ENCODE measurements around the gene POLD2. TPM values are rescaled to one million over a fixed set of nuclear protein-coding genes. Genes with fewer than 3 reads are reported as not detected.

The POLD2 gene
- total RNA-seq, 5 donors from 2014 or later (not counting 1 experiment from before 2014, with no cell fraction given) = 53.4 to 85.1 (median 72.6) TPM

DNA sequence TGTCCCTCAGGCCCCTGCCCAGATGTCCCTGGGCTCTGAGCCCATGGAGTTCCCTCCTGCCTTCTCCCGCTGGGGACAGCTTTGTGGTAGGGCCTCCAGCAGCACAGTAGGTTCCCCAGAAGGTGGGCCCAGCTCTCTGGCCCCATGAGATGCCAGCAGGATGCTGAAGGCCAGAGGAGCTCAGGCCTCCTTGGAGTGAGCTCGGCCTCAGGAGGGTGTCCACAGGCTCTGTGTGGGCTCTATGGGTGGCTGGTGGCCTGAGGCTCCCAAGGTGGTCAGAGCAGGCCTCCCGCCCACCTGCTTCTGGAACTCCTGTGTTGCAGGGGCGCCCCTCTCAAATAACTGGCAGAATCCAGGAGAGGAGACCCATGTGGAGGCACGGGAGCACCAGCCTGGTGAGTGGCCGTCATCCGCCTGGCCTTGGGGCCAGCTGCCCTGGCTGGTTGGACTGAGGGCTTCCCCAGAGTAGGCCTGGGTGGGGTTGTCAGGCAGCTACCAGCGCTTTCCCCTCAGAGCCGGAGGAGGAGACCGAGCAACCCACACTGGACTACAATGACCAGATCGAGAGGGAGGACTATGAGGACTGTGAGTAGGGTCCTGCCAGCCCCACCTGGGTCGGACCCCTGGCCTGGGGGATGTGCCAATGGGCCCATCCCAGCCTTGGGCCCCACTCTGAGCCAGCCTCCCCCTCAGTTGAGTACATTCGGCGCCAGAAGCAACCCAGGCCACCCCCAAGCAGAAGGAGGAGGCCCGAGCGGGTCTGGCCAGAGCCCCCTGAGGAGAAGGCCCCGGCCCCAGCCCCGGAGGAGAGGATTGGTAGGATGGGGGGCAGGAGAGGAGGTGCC is 16.0 kb downstream of the POLD2 start:
- no peaks in the 10 kb centered on the region for H3K9me3 ChIP-seq
- peaks cover 2 to 17% of the 10 kb centered on the region in 2 donors for H3K36me3 ChIP-seq (ENCODE audit: control insufficient read depth in 2 of 2, extremely low read depth in 1 of 2, insufficient read depth in 1 of 2, low read length in 1 of 2)
- H3K27me3 ChIP-seq (replicated peaks in 1 of 2; ENCODE audit: control insufficient read depth in 2 of 2, extremely low read depth in 1 of 2, insufficient read depth in 2 of 2, low read length in 1 of 2) = peaks cover 0 to 52% of the 10 kb centered on the region in 2 experiments
- WGBS (ENCODE audit: insufficient coverage) = 75% methylated on average over 6 of the region's 18 CpGs
- Mint-ChIP-seq H3K4me3 (no peak overlapping the region), H3K36me3 (no peaks in the 10 kb centered on the region), H3K27ac (no peak overlapping the region), H3K9me3 (no peaks in the 10 kb centered on the region), H3K4me1 (peaks cover 14 to 22% (median 18%) of the 10 kb centered on the region in 3 donors), H3K27me3 (peaks cover 0 to 27% of the 10 kb centered on the region in 2 donors)
- H3K4me3 ChIP-seq (ENCODE audit: control insufficient read depth in 1 of 2, extremely low read depth in 1 of 2, low read length in 1 of 2) = no peak overlapping the region
- ChIA-PET CTCF (no interaction called here), POLR2A (interaction anchor here in 1 of 2 donors (0.6 kb wide), 1 partner anchor 32 kb away, joined by 4 read pairs; no protein-coding TSS in a partner anchor)
- ATAC-seq (replicated peaks in 1 of 4) = no peak
- H3K4me1 ChIP-seq (ENCODE audit: control insufficient read depth in 1 of 2, extremely low read depth in 1 of 2, insufficient read depth in 2 of 2, low read length in 2 of 2) = peaks cover 5 to 22% of the 10 kb centered on the region in 2 experiments
- DNase-seq = no peak
- no peak overlapping the region for H3K27ac ChIP-seq (ENCODE audit: low read length)

DNA sequence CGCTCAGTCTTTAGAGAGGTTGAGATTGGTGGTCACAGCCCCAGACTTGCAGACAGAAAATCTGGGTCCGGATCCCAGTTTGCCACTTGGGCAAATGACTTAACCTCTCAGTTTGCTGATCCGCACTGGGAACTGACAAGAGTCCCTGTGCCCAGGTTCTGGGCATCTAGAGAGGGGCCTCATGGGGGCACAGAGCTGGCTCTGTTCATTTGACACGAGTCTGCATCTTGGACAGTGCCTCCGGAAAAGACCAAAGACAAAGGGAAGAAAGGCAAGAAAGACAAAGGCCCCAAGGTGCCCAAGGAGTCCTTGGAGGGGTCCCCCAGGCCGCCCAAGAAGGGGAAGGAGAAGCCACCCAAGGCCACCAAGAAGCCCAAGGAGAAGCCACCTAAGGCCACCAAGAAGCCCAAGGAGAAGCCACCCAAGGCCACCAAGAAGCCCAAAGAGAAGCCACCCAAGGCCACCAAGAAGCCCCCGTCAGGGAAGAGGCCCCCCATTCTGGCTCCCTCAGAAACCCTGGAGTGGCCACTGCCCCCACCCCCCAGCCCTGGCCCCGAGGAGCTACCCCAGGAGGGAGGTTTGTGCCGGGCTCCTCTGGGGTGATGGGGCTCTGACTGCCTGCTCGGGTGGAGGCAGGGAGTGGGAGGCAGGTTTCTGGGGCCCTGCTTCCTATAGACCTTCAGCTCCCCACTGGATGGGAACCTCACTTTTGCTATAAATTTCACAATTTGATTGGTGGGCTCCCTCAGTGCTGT is 16.9 kb downstream of the POLD2 start:
- ChIA-PET CTCF (interaction anchor here in 1 of 2 donors (0.6 kb wide), 1 partner anchor 16 kb away, joined by 3 read pairs; no protein-coding TSS in a partner anchor), POLR2A (interaction anchor here in 1 of 2 donors (0.6 kb wide), 1 partner anchor 31 kb away, joined by 4 read pairs; no protein-coding TSS in a partner anchor)
- ATAC-seq (replicated peaks in 1 of 4) (no peak), DNase-seq (no peak)
- Mint-ChIP-seq H3K27me3 (peaks cover 0 to 30% of the 10 kb centered on the region in 2 donors), H3K4me1 (peaks cover 14 to 22% (median 18%) of the 10 kb centered on the region in 3 donors), H3K36me3 (no peaks in the 10 kb centered on the region), H3K9me3 (no peaks in the 10 kb centered on the region), H3K27ac (peak overlapping the region; percentile 74 to 84), H3K4me3 (peak overlapping the region in 1 of 3 donors; percentile 79)
- Histone ChIP-seq H3K4me1 (ENCODE audit: control insufficient read depth in 1 of 2, extremely low read depth in 1 of 2, insufficient read depth in 2 of 2, low read length in 2 of 2) (peaks cover 5 to 22% of the 10 kb centered on the region in 2 experiments), H3K27ac (ENCODE audit: low read length) (no peak overlapping the region), H3K36me3 (ENCODE audit: control insufficient read depth in 2 of 2, extremely low read depth in 1 of 2, insufficient read depth in 1 of 2, low read length in 1 of 2) (peaks cover 2 to 13% of the 10 kb centered on the region in 2 donors), H3K27me3 (replicated peaks in 1 of 2; ENCODE audit: control insufficient read depth in 2 of 2, extremely low read depth in 1 of 2, insufficient read depth in 2 of 2, low read length in 1 of 2) (peaks cover 0 to 54% of the 10 kb centered on the region in 2 experiments), H3K4me3 (ENCODE audit: control insufficient read depth in 1 of 2, extremely low read depth in 1 of 2, low read length in 1 of 2) (no peak overlapping the region), H3K9me3 (no peaks in the 10 kb centered on the region)
- WGBS (ENCODE audit: insufficient coverage) = 64% methylated on average over 5 of the region's 10 CpGs

DNA sequence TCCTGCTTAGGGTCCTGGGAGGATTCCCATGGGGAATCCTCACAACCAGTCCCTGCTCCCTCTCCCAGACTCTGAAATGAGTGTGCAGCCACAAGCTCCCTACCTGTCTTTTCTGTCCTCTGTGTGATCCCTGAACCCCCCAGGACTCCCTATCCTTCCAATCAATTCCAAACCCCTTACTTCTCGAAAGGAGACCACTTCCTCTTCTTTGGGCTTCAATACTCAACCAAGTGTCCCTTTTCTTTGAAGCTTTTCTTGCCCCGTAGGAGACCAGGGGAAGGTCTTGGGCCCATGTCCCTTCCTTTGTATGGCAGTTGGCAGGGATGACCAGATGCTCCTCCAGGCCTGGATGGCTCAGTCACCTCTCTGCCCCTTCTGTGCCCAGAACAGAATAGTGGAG is 17.5 kb downstream of the POLD2 start:
- Mint-ChIP-seq H3K4me3 (peak overlapping the region; percentile 71 to 79 (median 77)), H3K4me1 (peaks cover 14 to 22% (median 18%) of the 10 kb centered on the region in 3 donors), H3K9me3 (no peaks in the 10 kb centered on the region), H3K27me3 (peaks cover 0 to 30% of the 10 kb centered on the region in 2 donors), H3K27ac (peak overlapping the region; percentile 74 to 84), H3K36me3 (no peaks in the 10 kb centered on the region)
- Histone ChIP-seq H3K36me3 (ENCODE audit: control insufficient read depth in 2 of 2, extremely low read depth in 1 of 2, insufficient read depth in 1 of 2, low read length in 1 of 2) (peaks cover 2 to 8% of the 10 kb centered on the region in 2 donors), H3K4me3 (ENCODE audit: control insufficient read depth in 1 of 2, extremely low read depth in 1 of 2, low read length in 1 of 2) (no peak overlapping the region), H3K27ac (ENCODE audit: low read length) (no peak overlapping the region), H3K4me1 (ENCODE audit: control insufficient read depth in 1 of 2, extremely low read depth in 1 of 2, insufficient read depth in 2 of 2, low read length in 2 of 2) (peaks cover 5 to 22% of the 10 kb centered on the region in 2 experiments), H3K27me3 (replicated peaks in 1 of 2; ENCODE audit: control insufficient read depth in 2 of 2, extremely low read depth in 1 of 2, insufficient read depth in 2 of 2, low read length in 1 of 2) (peaks cover 0 to 59% of the 10 kb centered on the region in 2 experiments), H3K9me3 (no peaks in the 10 kb centered on the region)
- WGBS (ENCODE audit: insufficient coverage) = 67% methylated on average over 1 of the region's 2 CpGs
- ATAC-seq (replicated peaks in 1 of 4) (no peak), DNase-seq (no peak)
- CTCF ChIA-PET = interaction anchor here in 1 of 2 donors (0.6 kb wide), 1 partner anchor 17 kb away, joined by 3 read pairs; no protein-coding TSS in a partner anchor
- POLR2A ChIA-PET = no interaction called here

DNA sequence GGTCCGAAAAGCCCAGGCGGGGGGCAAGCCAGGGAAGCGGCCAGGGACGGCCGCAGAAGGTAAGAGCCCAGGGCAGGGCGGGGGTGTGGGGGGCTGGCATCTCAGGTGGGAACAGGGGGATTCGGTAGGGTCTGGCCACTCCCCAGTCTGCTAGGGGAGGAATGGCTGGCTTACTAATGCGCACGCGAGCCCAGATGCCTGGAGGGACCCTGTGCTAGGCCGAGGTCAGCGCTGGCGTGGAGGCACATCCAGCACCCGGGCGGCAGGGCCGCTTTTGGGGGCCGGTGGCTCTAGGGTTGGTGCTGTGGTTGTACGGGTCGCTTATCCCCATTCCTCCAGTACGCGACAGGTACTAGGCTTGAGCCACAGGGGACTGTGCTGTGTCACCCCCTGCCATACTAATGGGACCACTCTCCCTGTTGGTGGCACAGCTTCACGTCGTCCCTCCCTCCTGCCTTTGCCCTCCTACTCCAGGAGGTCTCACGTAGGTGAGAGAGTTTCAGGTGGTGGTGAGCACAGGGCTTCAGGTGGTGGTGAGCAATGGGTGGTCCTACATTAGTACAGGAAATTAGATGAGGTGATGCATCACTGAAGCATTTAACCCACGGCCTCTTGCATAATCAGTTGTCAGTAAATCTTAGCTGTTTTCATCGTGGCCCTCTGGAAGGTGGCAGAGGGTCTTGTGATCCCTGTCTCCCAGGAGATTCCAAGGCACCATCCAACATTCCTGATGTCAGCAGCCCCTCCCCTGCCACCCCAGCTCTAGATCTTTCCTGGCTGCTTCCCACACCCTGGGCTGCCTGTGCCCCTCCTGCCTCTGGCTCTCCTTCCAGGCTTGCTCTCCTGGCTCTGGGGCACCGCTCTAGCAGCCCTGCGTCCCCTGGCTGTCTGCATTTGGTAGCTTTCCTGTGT is 18.2 kb downstream of the POLD2 start:
- Mint-ChIP-seq H3K9me3 (no peaks in the 10 kb centered on the region), H3K36me3 (no peaks in the 10 kb centered on the region), H3K4me3 (peak overlapping the region; percentile 71 to 79 (median 77)), H3K27ac (peak overlapping the region; percentile 74 to 84), H3K4me1 (peaks cover 14 to 22% (median 18%) of the 10 kb centered on the region in 3 donors), H3K27me3 (peaks cover 0 to 30% of the 10 kb centered on the region in 2 donors)
- peaks cover 0 to 59% of the 10 kb centered on the region in 2 experiments for H3K27me3 ChIP-seq (replicated peaks in 1 of 2; ENCODE audit: control insufficient read depth in 2 of 2, extremely low read depth in 1 of 2, insufficient read depth in 2 of 2, low read length in 1 of 2)
- peaks cover 2 to 8% of the 10 kb centered on the region in 2 donors for H3K36me3 ChIP-seq (ENCODE audit: control insufficient read depth in 2 of 2, extremely low read depth in 1 of 2, insufficient read depth in 1 of 2, low read length in 1 of 2)
- H3K27ac ChIP-seq (ENCODE audit: low read length) = no peak overlapping the region
- CTCF ChIA-PET = interaction anchor here in 1 of 2 donors (0.6 to 0.7 kb wide), 4 partner anchors 20 to 1295 kb away, joined by 3 to 4 read pairs (median 4); no protein-coding TSS in a partner anchor
- POLR2A ChIA-PET = no interaction called here
- ATAC-seq (replicated peaks in 1 of 4) (peak; percentile 18 to 39 (median 20)), DNase-seq (peak in 1 of 35 experiments; percentile 12)
- peak overlapping the region; percentile 45 to 57 for H3K4me3 ChIP-seq (ENCODE audit: control insufficient read depth in 1 of 2, extremely low read depth in 1 of 2, low read length in 1 of 2)
- H3K4me1 ChIP-seq (ENCODE audit: control insufficient read depth in 1 of 2, extremely low read depth in 1 of 2, insufficient read depth in 2 of 2, low read length in 2 of 2) = peaks cover 5 to 22% of the 10 kb centered on the region in 2 experiments
- WGBS (ENCODE audit: insufficient coverage) = 37% methylated on average over 8 of the region's 28 CpGs
- H3K9me3 ChIP-seq = no peaks in the 10 kb centered on the region

DNA sequence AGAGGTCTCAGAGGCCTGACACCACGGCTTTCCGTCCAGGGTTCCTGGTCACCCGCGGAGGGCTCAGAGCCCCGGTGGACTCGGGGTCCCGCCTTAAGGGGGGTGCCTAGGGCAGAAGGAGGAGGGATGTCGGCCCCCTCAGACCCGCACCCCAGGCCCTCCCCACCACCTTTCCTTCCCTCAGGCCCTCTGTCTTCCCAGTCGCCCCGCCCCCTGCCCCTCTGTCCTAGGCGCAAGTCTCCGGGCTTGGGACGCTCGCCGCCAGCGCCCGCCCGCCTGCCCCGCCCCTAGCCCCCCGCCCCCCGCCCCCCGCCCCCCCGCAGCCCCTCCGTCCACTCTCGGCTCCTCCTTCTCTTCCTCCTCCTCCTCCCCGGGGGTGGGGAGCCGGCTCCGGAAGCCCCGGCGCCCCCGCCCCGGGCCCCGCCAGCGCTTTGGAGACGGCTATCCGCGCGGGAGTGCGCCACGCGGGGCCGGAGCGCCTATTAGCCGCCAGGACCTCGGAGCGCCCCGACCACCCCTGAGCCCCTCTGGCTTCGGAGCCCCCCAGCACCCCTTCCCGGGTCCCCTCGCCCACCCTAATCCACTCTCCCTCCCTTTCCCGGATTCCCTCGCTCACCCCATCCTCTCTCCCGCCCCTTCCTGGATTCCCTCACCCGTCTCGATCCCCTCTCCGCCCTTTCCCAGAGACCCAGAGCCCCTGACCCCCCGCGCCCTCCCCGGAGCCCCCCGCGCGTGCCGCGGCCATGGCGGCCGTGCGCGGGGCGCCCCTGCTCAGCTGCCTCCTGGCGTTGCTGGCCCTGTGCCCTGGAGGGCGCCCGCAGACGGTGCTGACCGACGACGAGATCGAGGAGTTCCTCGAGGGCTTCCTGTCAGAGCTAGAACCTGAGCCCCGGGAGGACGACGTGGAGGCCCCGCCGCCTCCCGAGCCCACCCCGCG is 19.2 kb downstream of the POLD2 start, which contains the start of gene AEBP1:
TSS of gene AEBP1 (plus strand) at position 423 of the 937 bp plus-strand sequence. CDS start at position 744, 321 bp downstream.
- Mint-ChIP-seq H3K36me3 (no peaks in the 10 kb centered on the region), H3K27me3 (peaks cover 0 to 30% of the 10 kb centered on the region in 2 donors), H3K27ac (peak within 1 kb of the TSS; percentile 36 to 74), H3K4me1 (peaks cover 14 to 22% (median 18%) of the 10 kb centered on the region in 3 donors), H3K4me3 (peak within 1 kb of the TSS; percentile 71 to 79 (median 77)), H3K9me3 (no peaks in the 10 kb centered on the region)
- H3K9me3 ChIP-seq = no peaks in the 10 kb centered on the region
- H3K4me1 ChIP-seq (ENCODE audit: control insufficient read depth in 1 of 2, extremely low read depth in 1 of 2, insufficient read depth in 2 of 2, low read length in 2 of 2) = peaks cover 5 to 22% of the 10 kb centered on the region in 2 experiments
- under 1% methylated on average over 49 of the region's 87 CpGs for WGBS (ENCODE audit: insufficient coverage)
- POLR2A ChIA-PET = no interaction called here
- ATAC-seq (replicated peaks in 1 of 4) (peak; percentile 61 to 75 (median 70)), DNase-seq (peak in 12 of 35 experiments; percentile 11 to 46 (median 26))
- H3K36me3 ChIP-seq (ENCODE audit: control insufficient read depth in 2 of 2, extremely low read depth in 1 of 2, insufficient read depth in 1 of 2, low read length in 1 of 2) = peaks cover 0 to 6% of the 10 kb centered on the region in 2 donors
- peak within 1 kb of the TSS; percentile 45 to 57 for H3K4me3 ChIP-seq (ENCODE audit: control insufficient read depth in 1 of 2, extremely low read depth in 1 of 2, low read length in 1 of 2)
- H3K27me3 ChIP-seq (replicated peaks in 1 of 2; ENCODE audit: control insufficient read depth in 2 of 2, extremely low read depth in 1 of 2, insufficient read depth in 2 of 2, low read length in 1 of 2) = peaks cover 0 to 59% of the 10 kb centered on the region in 2 experiments
- CTCF ChIA-PET = interaction anchor here in 1 of 2 donors (0.6 to 0.7 kb wide), 4 partner anchors 19 to 1296 kb away, joined by 3 to 4 read pairs (median 4); no protein-coding TSS in a partner anchor
- no peak within 1 kb of the TSS for H3K27ac ChIP-seq (ENCODE audit: low read length)
